Adrenal gland (tissue), 5 donors: Measurements from ENCODE around the gene CABCOCO1.

ENCODE experiments used
- POLR2A ChIP-seq, 2 donors: fragments of 450-650 bp; IDR thresholded peaks; one replicate each; pipeline ENCODE4 v1.6.1; 2017; ENCODE audit warnings: antibody characterized with exemption in 2 of 2, mild to moderate bottlenecking in 2 of 2, moderate library complexity in 1 of 2
- TF ChIP-seq, protein P1 (sequence below), 6 experiments: fragments of 450-650 bp in 4 of 6; fragments of 200-600 bp in 2 of 6; sonication (generic) in 1 of 6; IDR thresholded peaks; 1 replicate in 5 of 6; 2 replicates in 1 of 6; pipeline versions ENCODE4 v1.5.1 to v1.8.0; 2016 to 2021; ENCODE audit warnings: antibody characterized with exemption in 6 of 6, mild to moderate bottlenecking in 2 of 6, moderate library complexity in 1 of 6
- donor health status: DM: no; HTN: no; CAD: no.

DNA sequence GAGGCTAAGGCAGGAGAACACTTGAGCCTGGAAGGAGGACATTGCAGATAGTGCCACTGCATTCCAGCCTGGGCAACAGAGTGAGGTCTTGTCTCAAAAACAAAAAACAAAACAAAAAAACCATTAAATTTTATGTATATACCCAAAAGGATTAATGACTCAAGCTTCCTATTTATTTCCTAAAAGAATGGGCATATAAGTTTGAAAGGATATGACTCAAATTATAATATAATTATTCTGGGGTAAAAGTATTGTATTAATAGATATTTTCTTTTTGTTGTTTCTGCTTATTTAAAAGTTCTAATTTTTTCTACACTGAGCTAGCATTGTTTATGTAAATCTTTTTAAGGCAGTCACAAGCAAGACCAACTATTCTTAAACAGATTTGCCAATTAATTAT lies 42.2 kb upstream of the CABCOCO1 start:
- TF ChIP-seq, protein P1, sequence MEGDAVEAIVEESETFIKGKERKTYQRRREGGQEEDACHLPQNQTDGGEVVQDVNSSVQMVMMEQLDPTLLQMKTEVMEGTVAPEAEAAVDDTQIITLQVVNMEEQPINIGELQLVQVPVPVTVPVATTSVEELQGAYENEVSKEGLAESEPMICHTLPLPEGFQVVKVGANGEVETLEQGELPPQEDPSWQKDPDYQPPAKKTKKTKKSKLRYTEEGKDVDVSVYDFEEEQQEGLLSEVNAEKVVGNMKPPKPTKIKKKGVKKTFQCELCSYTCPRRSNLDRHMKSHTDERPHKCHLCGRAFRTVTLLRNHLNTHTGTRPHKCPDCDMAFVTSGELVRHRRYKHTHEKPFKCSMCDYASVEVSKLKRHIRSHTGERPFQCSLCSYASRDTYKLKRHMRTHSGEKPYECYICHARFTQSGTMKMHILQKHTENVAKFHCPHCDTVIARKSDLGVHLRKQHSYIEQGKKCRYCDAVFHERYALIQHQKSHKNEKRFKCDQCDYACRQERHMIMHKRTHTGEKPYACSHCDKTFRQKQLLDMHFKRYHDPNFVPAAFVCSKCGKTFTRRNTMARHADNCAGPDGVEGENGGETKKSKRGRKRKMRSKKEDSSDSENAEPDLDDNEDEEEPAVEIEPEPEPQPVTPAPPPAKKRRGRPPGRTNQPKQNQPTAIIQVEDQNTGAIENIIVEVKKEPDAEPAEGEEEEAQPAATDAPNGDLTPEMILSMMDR (IDR thresholded peaks at IDR 0.05) = no peak
- TF ChIP-seq POLR2A (IDR thresholded peaks at IDR 0.05) = no peak
